Right cardiac atrium (tissue), 5 donors: ENCODE data around the gene CR1. TPM values are rescaled to one million over a fixed set of nuclear protein-coding genes. Genes with fewer than 3 reads are reported as not detected.
"Not testable (repeated sequence)": the region's sequence is repeated elsewhere in the genome, so short reads cannot be mapped to it uniquely, and the experiment has no call there.

Experiments
- ATAC-seq, 2 donors: fragments of 200-7000 bp; cut with Tn5 transposase; one replicate each; pipeline versions ENCODE4 v1.8.0 to v1.9.1; 2020; ENCODE audit warnings: moderate library complexity in 2 of 2, mild to moderate bottlenecking in 1 of 2
- DNase-seq, 3 donors: peaks; one replicate each; pipeline ENCODE4 v3.0.0-alpha.2; 2020
- H3K27ac ChIP-seq: one replicate; pipeline ENCODE4 v1.5.1; 2013; ENCODE audit warnings: mild to moderate bottlenecking, low read length, control low read depth, moderate library complexity
- H3K27me3 ChIP-seq: one replicate; pipeline ENCODE4 v1.6.1; 2013; ENCODE audit not compliant: control insufficient read depth, insufficient read depth
- H3K4me1 ChIP-seq: one replicate; pipeline ENCODE4 v1.6.1; 2013; ENCODE audit warnings: low read length; ENCODE audit not compliant: control insufficient read depth, insufficient read depth
- H3K4me3 ChIP-seq: one replicate; pipeline ENCODE4 v1.5.1; 2013; ENCODE audit warnings: low read length, control low read depth
- H3K9me3 ChIP-seq: one replicate; pipeline ENCODE4 v1.6.1; 2013; ENCODE audit warnings: low read length; ENCODE audit not compliant: control insufficient read depth
- WGBS: extraction: QIAGEN DNeasy Blood & Tissue Kit; methylation state at CpG from one replicate; pipeline ENCODE4 v1.1.7; 2013; 5-methylcytosine and 5-hydroxymethylcytosine counted together
- intact Hi-C, 4 donors: fragments of 100-400 bp; cut with DNase I; formaldehyde crosslinking; loops; one replicate each; pipeline versions ENCODE4 v1.11.0 to v1.14.0; 2022 to 2023
- polyA plus RNA-seq: library from polyadenylated mRNA; stranded (reverse); fragments of 200-250 nt; gene quantifications from one replicate; pipeline ENCODE4 v1.2.3, GENCODE V29; 2013
- total RNA-seq, 4 donors: library from RNA; stranded (reverse); fragmentation: NEBNext Ultra II Directional; extraction: Animal tissue kit (Norgen Biotek cat#: 25700); gene quantifications; one replicate each; pipeline ENCODE4 v1.2.1, GENCODE V29; 2021
- donor health status: healthy with polysubstance abuse.
- donor health status: DM: no; HTN: yes; CAD: no.
- donor health status: DM: no; HTN: no; CAD: no.
- donor health status: DM: no; HTN: yes; CAD: no; lungs with severe emphysema.
- donor health status: DM: yes; HTN: yes; CAD: no.

CR1 gene
- total and polyA plus RNA-seq, 5 donors = 0.16 to 4.2 (median 3.0) TPM

- intact Hi-C loops, DNase-seq, H3K27ac ChIP-seq, H3K9me3 ChIP-seq, H3K4me1 ChIP-seq, H3K4me3 ChIP-seq, H3K27me3 ChIP-seq, ATAC-seq: not testable (repeated sequence)
- 91% methylated on average over 6 of the region's 6 CpGs for WGBS
Observed at GRCh38 chr1:207682872-207683434, 187.0 kb downstream of the CR1 start.

- ATAC-seq, intact Hi-C loops, H3K27me3 ChIP-seq, DNase-seq, H3K4me1 ChIP-seq, H3K4me3 ChIP-seq, H3K9me3 ChIP-seq, H3K27ac ChIP-seq: not testable (repeated sequence)
- 73% methylated on average over 4 of the region's 4 CpGs for WGBS
Observed at GRCh38 chr1:207690551-207690950, 194.6 kb downstream of the CR1 start.

GRCh38 chr1:207691010-207691409 is 195.1 kb downstream of the CR1 start:
- Histone ChIP-seq H3K27ac (no peak overlapping the region), H3K4me1 (no peaks in the 10 kb centered on the region), H3K4me3 (no peak overlapping the region), H3K27me3 (no peaks in the 10 kb centered on the region), H3K9me3 (no peaks in the 10 kb centered on the region)
- ATAC-seq = no peak
- DNase-seq = no peak
- intact Hi-C loops = no loop called here

Other genes starting within 250 kb of the CR1 start
- gene CD55, start 174.5 kb upstream of the CR1 start, total RNA-seq = 10 to 100 TPM; 57.9 to 93.4 (median 67.9) TPM
- 39.7 TPM for gene CD55, start 174.5 kb upstream of the CR1 start, polyA plus RNA-seq
- gene CR2, start 41.8 kb upstream of the CR1 start, total RNA-seq = not detected
- not detected for gene CR2, start 41.8 kb upstream of the CR1 start, polyA plus RNA-seq
- gene CR1L, start 149.0 kb downstream of the CR1 start, total RNA-seq = not detected
- gene CR1L, start 149.0 kb downstream of the CR1 start, polyA plus RNA-seq = not detected